GM23338 (cell line): Measurements from ENCODE around the gene IGFBPL1. TPM values are rescaled to one million over a fixed set of nuclear protein-coding genes. Genes with fewer than 3 reads are reported as not detected.

Source experiments
- ATAC-seq: fragments of 200-7000 bp; cut with Tn5 transposase; 3 replicates; pipeline ENCODE4 v1.9.1; 2020
- DNase-seq: peaks from one replicate; pipeline ENCODE4 v3.0.0-alpha.2; 2015; ENCODE audit warnings: low spot score
- H2AFZ ChIP-seq: fragments of 200-600 bp; sonication (generic); 2 replicates; pipeline ENCODE4 v1.8.0; 2016; ENCODE audit warnings: antibody characterized with exemption, mild to moderate bottlenecking, moderate library complexity
- H3F3A ChIP-seq: fragments of 200-600 bp; sonication (generic); replicated peaks from 2 replicates; pipeline ENCODE4 v1.8.0; 2017; ENCODE audit warnings: antibody characterized with exemption, mixed run types, low read depth
- H3K27ac ChIP-seq: fragments of 200-600 bp; sonication (generic); 2 replicates; pipeline ENCODE4 v1.6.1; 2016; ENCODE audit warnings: low read depth
- H3K27me3 ChIP-seq: fragments of 200-600 bp; sonication (generic); 2 replicates; pipeline ENCODE4 v1.8.0; 2016; ENCODE audit warnings: mild to moderate bottlenecking, mixed run types, moderate library complexity; ENCODE audit not compliant: insufficient read depth
- H3K36me3 ChIP-seq: fragments of 200-600 bp; sonication (generic); 2 replicates; pipeline ENCODE4 v1.8.0; 2016; ENCODE audit warnings: mild to moderate bottlenecking; ENCODE audit not compliant: insufficient read depth
- H3K4me1 ChIP-seq: fragments of 200-600 bp; sonication (generic); 2 replicates; pipeline ENCODE4 v1.8.0; 2016; ENCODE audit warnings: mild to moderate bottlenecking, moderate library complexity; ENCODE audit not compliant: insufficient read depth
- H3K4me2 ChIP-seq: fragments of 200-600 bp; sonication (generic); 2 replicates; pipeline ENCODE4 v1.7.1; 2017; ENCODE audit warnings: mixed run types
- H3K4me3 ChIP-seq: fragments of 200-600 bp; sonication (generic); 2 replicates; pipeline ENCODE4 v1.6.1; 2016; ENCODE audit warnings: mixed run types
- H3K79me2 ChIP-seq: fragments of 200-600 bp; sonication (generic); replicated peaks from 2 replicates; pipeline ENCODE4 v1.8.0; 2017; ENCODE audit warnings: mild to moderate bottlenecking; ENCODE audit not compliant: insufficient read depth
- H3K9me2 ChIP-seq: fragments of 200-600 bp; sonication (generic); 2 replicates; pipeline ENCODE4 v1.8.0; 2017; ENCODE audit not compliant: insufficient read depth
- H4K20me1 ChIP-seq: fragments of 200-600 bp; sonication (generic); replicated peaks from 2 replicates; pipeline ENCODE4 v1.8.0; 2017; ENCODE audit warnings: mild to moderate bottlenecking; ENCODE audit not compliant: insufficient read depth
- H3K27ac Mint-ChIP-seq: 2 replicates; pipeline ENCODE4 v1.8.0; 2020; ENCODE audit warnings: inconsistent platforms, mild to moderate bottlenecking, moderate library complexity, mixed read lengths
- H3K27me3 Mint-ChIP-seq: 3 replicates; pipeline ENCODE4 v1.8.0; 2022; ENCODE audit warnings: low read depth, mild to moderate bottlenecking, moderate library complexity, mixed read lengths, inconsistent platforms; ENCODE audit not compliant: insufficient read depth, poor library complexity
- H3K36me3 Mint-ChIP-seq: 3 replicates; pipeline ENCODE4 v1.8.0; 2021; ENCODE audit warnings: low read depth, mild to moderate bottlenecking, inconsistent platforms, moderate library complexity, mixed read lengths
- H3K4me1 Mint-ChIP-seq: 3 replicates; pipeline ENCODE4 v1.8.0; 2020; ENCODE audit warnings: mild to moderate bottlenecking, inconsistent platforms, mixed read lengths
- H3K4me3 Mint-ChIP-seq: 3 replicates; pipeline ENCODE4 v1.8.0; 2021; ENCODE audit warnings: moderate library complexity, mild to moderate bottlenecking, inconsistent platforms, mixed read lengths
- H3K9me3 Mint-ChIP-seq: 3 replicates; pipeline ENCODE4 v1.8.0; 2020; ENCODE audit warnings: moderate library complexity, mild to moderate bottlenecking, inconsistent platforms, mixed read lengths
- CREB1 ChIP-seq: fragments of 250-450 bp; sonication (Bioruptor Pico); IDR thresholded peaks from 2 replicates; pipeline ENCODE4 v1.5.0; 2020; ENCODE audit warnings: low read depth, mild to moderate bottlenecking, moderate library complexity
- ETS1 ChIP-seq: IDR thresholded peaks from 2 replicates; pipeline ENCODE4 v1.6.1; 2016; ENCODE audit warnings: antibody characterized with exemption
- NANOG ChIP-seq: IDR thresholded peaks from 2 replicates; pipeline ENCODE4 v1.6.1; 2016; ENCODE audit warnings: antibody characterized with exemption, borderline replicate concordance
- STAT1 ChIP-seq: IDR thresholded peaks from one replicate; pipeline ENCODE4 v1.6.1; 2016; ENCODE audit warnings: antibody characterized with exemption; ENCODE audit not compliant: unreplicated experiment
- ZNF331 ChIP-seq: fragments of 250-450 bp; sonication (Bioruptor Pico); IDR thresholded peaks from 2 replicates; pipeline ENCODE4 v1.5.0; 2020; ENCODE audit warnings: low read depth, mild to moderate bottlenecking, moderate library complexity
- polyA plus RNA-seq: library from polyadenylated mRNA; unstranded; fragments of >200 nt; fragmentation: Nextera tagmentation; extraction: Ambion mirVana; gene quantifications from 2 replicates; pipeline ENCODE4 v1.2.1, GENCODE V29; 2016
- total RNA-seq: library from RNA; depleted of rRNA; stranded (reverse); fragments of >200 nt; shearing (Covaris generic); gene quantifications from 2 replicates; pipeline ENCODE4 v1.2.3, GENCODE V29; 2014
- TF ChIP-seq, protein P1 (sequence below), 2 experiments: fragments of 200-600 bp in 1 of 2; sonication (generic) in 1 of 2; conservative IDR thresholded peaks; 2 replicates each; pipeline versions ENCODE4 v1.5.1 to v1.6.1; 2016 to 2017; ENCODE audit warnings: antibody characterized with exemption in 2 of 2, low read depth in 2 of 2, mild to moderate bottlenecking in 2 of 2, moderate library complexity in 1 of 2
- TF ChIP-seq, protein P2 (sequence below): fragments of 250-450 bp; sonication (Bioruptor Pico); IDR thresholded peaks from 2 replicates; pipeline ENCODE4 v1.5.0; 2020; ENCODE audit warnings: mild to moderate bottlenecking, moderate library complexity

IGFBPL1 gene
- total and polyA plus RNA-seq, 2 experiments from 2014 or later = 9.4 to 75.6 TPM

DNA sequence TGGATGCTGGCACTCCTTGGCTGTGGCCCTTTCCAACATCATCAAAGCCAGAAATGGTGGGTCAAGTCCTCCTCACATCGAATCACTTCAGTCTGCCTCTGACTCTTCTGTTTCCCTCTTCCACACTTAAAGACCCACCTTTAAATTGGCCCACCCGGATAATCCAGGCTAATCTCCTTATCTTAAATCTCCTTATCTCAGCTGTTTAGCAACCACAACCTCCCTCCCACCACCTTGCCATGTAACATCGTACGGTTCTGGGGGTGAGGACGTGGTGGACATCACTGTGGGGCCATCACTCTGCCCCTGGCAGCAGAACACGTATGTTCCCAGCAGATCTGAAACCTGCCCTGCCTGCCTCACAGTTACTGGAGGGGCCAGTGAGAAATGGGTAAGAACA lies 11.5 kb downstream of the IGFBPL1 start:
- H3K4me1 ChIP-seq = no peaks in the 10 kb centered on the region
- H3K36me3 ChIP-seq = no peaks in the 10 kb centered on the region
- peaks cover 6% of the 10 kb centered on the region; the same call in 2 of the 3 replicates for H3K36me3 Mint-ChIP-seq
- no peak overlapping the region for H3K4me3 Mint-ChIP-seq
- H2AFZ ChIP-seq = no peak overlapping the region
- H3K27me3 Mint-ChIP-seq = peaks cover 5% of the 10 kb centered on the region
- no peaks in the 10 kb centered on the region for H3K27me3 ChIP-seq
- no peaks in the 10 kb centered on the region for H3K79me2 ChIP-seq
- H3K27ac ChIP-seq = no peak overlapping the region
- no peak overlapping the region for H3K4me3 ChIP-seq
- TF ChIP-seq CREB1 (CRISPR knock-in tag) = no peak
- TF ChIP-seq, protein P1, sequence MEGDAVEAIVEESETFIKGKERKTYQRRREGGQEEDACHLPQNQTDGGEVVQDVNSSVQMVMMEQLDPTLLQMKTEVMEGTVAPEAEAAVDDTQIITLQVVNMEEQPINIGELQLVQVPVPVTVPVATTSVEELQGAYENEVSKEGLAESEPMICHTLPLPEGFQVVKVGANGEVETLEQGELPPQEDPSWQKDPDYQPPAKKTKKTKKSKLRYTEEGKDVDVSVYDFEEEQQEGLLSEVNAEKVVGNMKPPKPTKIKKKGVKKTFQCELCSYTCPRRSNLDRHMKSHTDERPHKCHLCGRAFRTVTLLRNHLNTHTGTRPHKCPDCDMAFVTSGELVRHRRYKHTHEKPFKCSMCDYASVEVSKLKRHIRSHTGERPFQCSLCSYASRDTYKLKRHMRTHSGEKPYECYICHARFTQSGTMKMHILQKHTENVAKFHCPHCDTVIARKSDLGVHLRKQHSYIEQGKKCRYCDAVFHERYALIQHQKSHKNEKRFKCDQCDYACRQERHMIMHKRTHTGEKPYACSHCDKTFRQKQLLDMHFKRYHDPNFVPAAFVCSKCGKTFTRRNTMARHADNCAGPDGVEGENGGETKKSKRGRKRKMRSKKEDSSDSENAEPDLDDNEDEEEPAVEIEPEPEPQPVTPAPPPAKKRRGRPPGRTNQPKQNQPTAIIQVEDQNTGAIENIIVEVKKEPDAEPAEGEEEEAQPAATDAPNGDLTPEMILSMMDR (conservative IDR thresholded peaks at IDR 0.05; ENCODE audit: low read depth in 2 of 2) = no peak
- no peak for TF ChIP-seq ZNF331 (CRISPR knock-in tag)
- TF ChIP-seq STAT1 = no peak
- no peak for TF ChIP-seq ETS1
- TF ChIP-seq, protein P2, sequence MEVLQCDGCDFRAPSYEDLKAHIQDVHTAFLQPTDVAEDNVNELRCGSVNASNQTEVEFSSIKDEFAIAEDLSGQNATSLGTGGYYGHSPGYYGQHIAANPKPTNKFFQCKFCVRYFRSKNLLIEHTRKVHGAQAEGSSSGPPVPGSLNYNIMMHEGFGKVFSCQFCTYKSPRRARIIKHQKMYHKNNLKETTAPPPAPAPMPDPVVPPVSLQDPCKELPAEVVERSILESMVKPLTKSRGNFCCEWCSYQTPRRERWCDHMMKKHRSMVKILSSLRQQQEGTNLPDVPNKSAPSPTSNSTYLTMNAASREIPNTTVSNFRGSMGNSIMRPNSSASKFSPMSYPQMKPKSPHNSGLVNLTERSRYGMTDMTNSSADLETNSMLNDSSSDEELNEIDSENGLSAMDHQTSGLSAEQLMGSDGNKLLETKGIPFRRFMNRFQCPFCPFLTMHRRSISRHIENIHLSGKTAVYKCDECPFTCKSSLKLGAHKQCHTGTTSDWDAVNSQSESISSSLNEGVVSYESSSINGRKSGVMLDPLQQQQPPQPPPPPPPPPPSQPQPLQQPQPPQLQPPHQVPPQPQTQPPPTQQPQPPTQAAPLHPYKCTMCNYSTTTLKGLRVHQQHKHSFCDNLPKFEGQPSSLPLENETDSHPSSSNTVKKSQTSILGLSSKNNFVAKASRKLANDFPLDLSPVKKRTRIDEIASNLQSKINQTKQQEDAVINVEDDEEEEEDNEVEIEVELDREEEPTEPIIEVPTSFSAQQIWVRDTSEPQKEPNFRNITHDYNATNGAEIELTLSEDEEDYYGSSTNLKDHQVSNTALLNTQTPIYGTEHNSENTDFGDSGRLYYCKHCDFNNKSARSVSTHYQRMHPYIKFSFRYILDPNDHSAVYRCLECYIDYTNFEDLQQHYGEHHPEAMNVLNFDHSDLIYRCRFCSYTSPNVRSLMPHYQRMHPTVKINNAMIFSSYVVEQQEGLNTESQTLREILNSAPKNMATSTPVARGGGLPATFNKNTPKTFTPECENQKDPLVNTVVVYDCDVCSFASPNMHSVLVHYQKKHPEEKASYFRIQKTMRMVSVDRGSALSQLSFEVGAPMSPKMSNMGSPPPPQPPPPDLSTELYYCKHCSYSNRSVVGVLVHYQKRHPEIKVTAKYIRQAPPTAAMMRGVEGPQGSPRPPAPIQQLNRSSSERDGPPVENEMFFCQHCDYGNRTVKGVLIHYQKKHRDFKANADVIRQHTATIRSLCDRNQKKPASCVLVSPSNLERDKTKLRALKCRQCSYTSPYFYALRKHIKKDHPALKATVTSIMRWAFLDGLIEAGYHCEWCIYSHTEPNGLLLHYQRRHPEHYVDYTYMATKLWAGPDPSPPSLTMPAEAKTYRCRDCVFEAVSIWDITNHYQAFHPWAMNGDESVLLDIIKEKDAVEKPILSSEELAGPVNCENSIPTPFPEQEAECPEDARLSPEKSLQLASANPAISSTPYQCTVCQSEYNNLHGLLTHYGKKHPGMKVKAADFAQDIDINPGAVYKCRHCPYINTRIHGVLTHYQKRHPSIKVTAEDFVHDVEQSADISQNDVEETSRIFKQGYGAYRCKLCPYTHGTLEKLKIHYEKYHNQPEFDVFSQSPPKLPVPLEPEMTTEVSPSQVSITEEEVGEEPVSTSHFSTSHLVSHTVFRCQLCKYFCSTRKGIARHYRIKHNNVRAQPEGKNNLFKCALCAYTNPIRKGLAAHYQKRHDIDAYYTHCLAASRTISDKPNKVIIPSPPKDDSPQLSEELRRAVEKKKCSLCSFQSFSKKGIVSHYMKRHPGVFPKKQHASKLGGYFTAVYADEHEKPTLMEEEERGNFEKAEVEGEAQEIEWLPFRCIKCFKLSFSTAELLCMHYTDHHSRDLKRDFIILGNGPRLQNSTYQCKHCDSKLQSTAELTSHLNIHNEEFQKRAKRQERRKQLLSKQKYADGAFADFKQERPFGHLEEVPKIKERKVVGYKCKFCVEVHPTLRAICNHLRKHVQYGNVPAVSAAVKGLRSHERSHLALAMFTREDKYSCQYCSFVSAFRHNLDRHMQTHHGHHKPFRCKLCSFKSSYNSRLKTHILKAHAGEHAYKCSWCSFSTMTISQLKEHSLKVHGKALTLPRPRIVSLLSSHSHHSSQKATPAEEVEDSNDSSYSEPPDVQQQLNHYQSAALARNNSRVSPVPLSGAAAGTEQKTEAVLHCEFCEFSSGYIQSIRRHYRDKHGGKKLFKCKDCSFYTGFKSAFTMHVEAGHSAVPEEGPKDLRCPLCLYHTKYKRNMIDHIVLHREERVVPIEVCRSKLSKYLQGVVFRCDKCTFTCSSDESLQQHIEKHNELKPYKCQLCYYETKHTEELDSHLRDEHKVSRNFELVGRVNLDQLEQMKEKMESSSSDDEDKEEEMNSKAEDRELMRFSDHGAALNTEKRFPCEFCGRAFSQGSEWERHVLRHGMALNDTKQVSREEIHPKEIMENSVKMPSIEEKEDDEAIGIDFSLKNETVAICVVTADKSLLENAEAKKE (CRISPR knock-in tag) = no peak
- TF ChIP-seq NANOG = no peak
- no peaks in the 10 kb centered on the region for H3K9me2 ChIP-seq
- no peak overlapping the region for H3K4me2 ChIP-seq
- no peak for DNase-seq
- no peak overlapping the region for H3K27ac Mint-ChIP-seq
- H4K20me1 ChIP-seq = no peaks in the 10 kb centered on the region
- H3F3A ChIP-seq = no peaks in the 10 kb centered on the region
- ATAC-seq = no peak
- peaks cover 19% of the 10 kb centered on the region for H3K4me1 Mint-ChIP-seq
- H3K9me3 Mint-ChIP-seq = no peaks in the 10 kb centered on the region
